Neural progenitor cell (in vitro differentiated cells): ENCODE measurements around the gene KRT5. TPM values are rescaled to one million over a fixed set of nuclear protein-coding genes. Genes with fewer than 3 reads are reported as not detected.

Experiments
- DNase-seq: peaks from one replicate; pipeline ENCODE4 v3.0.0-alpha.2; 2016; ENCODE audit warnings: low spot score
- H2AFZ ChIP-seq: fragments of 200-600 bp; sonication (generic); replicated peaks from 2 replicates; pipeline ENCODE4 v1.6.1; 2016; ENCODE audit warnings: antibody characterized with exemption
- H3F3A ChIP-seq: fragments of 200-600 bp; sonication (generic); 2 replicates; pipeline ENCODE4 v1.6.1; 2016; ENCODE audit warnings: antibody characterized with exemption, low read depth
- H3K27ac ChIP-seq: fragments of 200-600 bp; sonication (generic); 2 replicates; pipeline ENCODE4 v1.5.1; 2016; ENCODE audit warnings: mild to moderate bottlenecking
- H3K27me3 ChIP-seq: fragments of 200-600 bp; sonication (generic); 2 replicates; pipeline ENCODE4 v1.6.1; 2016; ENCODE audit warnings: mild to moderate bottlenecking, moderate library complexity
- H3K36me3 ChIP-seq: fragments of 200-600 bp; sonication (generic); 2 replicates; pipeline ENCODE4 v1.5.1; 2016
- H3K4me1 ChIP-seq: fragments of 200-600 bp; sonication (generic); 2 replicates; pipeline ENCODE4 v1.6.1; 2016; ENCODE audit warnings: mixed run types
- H3K4me2 ChIP-seq: fragments of 200-600 bp; sonication (generic); 2 replicates; pipeline ENCODE4 v1.6.1; 2016
- H3K4me3 ChIP-seq: fragments of 200-600 bp; sonication (generic); 2 replicates; pipeline ENCODE4 v1.5.1; 2016
- H3K79me2 ChIP-seq: fragments of 200-600 bp; sonication (generic); 2 replicates; pipeline ENCODE4 v1.6.1; 2016; ENCODE audit warnings: low read depth
- H3K9ac ChIP-seq: fragments of 200-600 bp; sonication (generic); 2 replicates; pipeline ENCODE4 v1.6.1; 2016
- H3K9me3 ChIP-seq: fragments of 200-600 bp; sonication (generic); 2 replicates; pipeline ENCODE4 v1.5.1; 2016; ENCODE audit warnings: low read depth
- H4K20me1 ChIP-seq: fragments of 200-600 bp; sonication (generic); 2 replicates; pipeline ENCODE4 v1.6.1; 2016; ENCODE audit warnings: low read depth
- H3K27ac Mint-ChIP-seq: 3 replicates; pipeline ENCODE4 v1.8.0; 2021; ENCODE audit warnings: mixed read lengths
- H3K27me3 Mint-ChIP-seq: 2 replicates; pipeline ENCODE4 v1.8.0; 2022; ENCODE audit warnings: low read depth, mild to moderate bottlenecking, inconsistent platforms, moderate library complexity, mixed read lengths; ENCODE audit not compliant: insufficient read depth
- H3K36me3 Mint-ChIP-seq: 3 replicates; pipeline ENCODE4 v1.8.0; 2021; ENCODE audit warnings: mixed read lengths
- H3K4me1 Mint-ChIP-seq: 3 replicates; pipeline ENCODE4 v1.8.0; 2021; ENCODE audit warnings: mixed read lengths
- H3K4me3 Mint-ChIP-seq: 3 replicates; pipeline ENCODE4 v1.8.0; 2021; ENCODE audit warnings: mild to moderate bottlenecking, moderate library complexity, mixed read lengths
- H3K9me3 Mint-ChIP-seq: 3 replicates; pipeline ENCODE4 v1.8.0; 2020; ENCODE audit warnings: mixed read lengths
- CTCF ChIP-seq: fragments of 200-600 bp; sonication (generic); IDR thresholded peaks from 2 replicates; pipeline ENCODE4 v1.5.1; 2017; ENCODE audit warnings: antibody characterized with exemption, mild to moderate bottlenecking
- EZH2 ChIP-seq: fragments of 200-600 bp; sonication (generic); IDR thresholded peaks from 2 replicates; pipeline ENCODE4 v1.6.1; 2017; ENCODE audit warnings: antibody characterized with exemption, mild to moderate bottlenecking, moderate library complexity
- EZH2phosphoT487 ChIP-seq: fragments of 200-600 bp; sonication (generic); IDR thresholded peaks from 2 replicates; pipeline ENCODE4 v1.6.1; 2017; ENCODE audit warnings: antibody characterized with exemption
- total RNA-seq: library from RNA; depleted of rRNA; stranded (reverse); fragments of >200 nt; gene quantifications from 2 replicates; pipeline ENCODE4 v1.2.3, GENCODE V29; 2015; ENCODE audit warnings: low replicate concordance

Gene KRT5
- not detected in 2 replicates for total RNA-seq

- H3K27ac Mint-ChIP-seq, result no peak within 1 kb of the TSS
- Histone ChIP-seq H3K27ac (no peak within 1 kb of the TSS), H3K4me1 (no peaks in the 10 kb centered on the region), H3K4me3 (no peak within 1 kb of the TSS), H3K4me2 (no peak within 1 kb of the TSS), H3K79me2 (no peaks in the 10 kb centered on the region), H3K9me3 (no peaks in the 10 kb centered on the region), H3F3A (no peaks in the 10 kb centered on the region), H3K36me3 (no peaks in the 10 kb centered on the region), H4K20me1 (no peaks in the 10 kb centered on the region), H3K27me3 (no peaks in the 10 kb centered on the region), H3K9ac (no peak within 1 kb of the TSS), H2AFZ (no peak within 1 kb of the TSS)
- H3K4me1 Mint-ChIP-seq, result peaks cover 6% of the 10 kb centered on the region
- no peaks in the 10 kb centered on the region for H3K36me3 Mint-ChIP-seq
- no peak within 1 kb of the TSS for H3K4me3 Mint-ChIP-seq
- no peak for DNase-seq
- peaks cover 11% of the 10 kb centered on the region for H3K27me3 Mint-ChIP-seq
- TF ChIP-seq CTCF (no peak), EZH2phosphoT487 (no peak), EZH2 (no peak)
- no peaks in the 10 kb centered on the region for H3K9me3 Mint-ChIP-seq
Observed at GRCh38 chr12:52519826-52520662, at the start of gene KRT5. KRT5 (minus strand) TSS chr12:52520394; CDS start chr12:52520296, 98 bp downstream.

- H3F3A ChIP-seq, result no peaks in the 10 kb centered on the region
- no peak overlapping the region for H3K9ac ChIP-seq
- no peak overlapping the region for H3K4me2 ChIP-seq
- H3K27ac ChIP-seq, result no peak overlapping the region
- H4K20me1 ChIP-seq, result no peaks in the 10 kb centered on the region
- Mint-ChIP-seq H3K4me3 (no peak overlapping the region), H3K9me3 (no peaks in the 10 kb centered on the region), H3K27me3 (peaks cover 12% of the 10 kb centered on the region), H3K36me3 (no peaks in the 10 kb centered on the region), H3K4me1 (no peaks in the 10 kb centered on the region), H3K27ac (no peak overlapping the region)
- no peak overlapping the region for H2AFZ ChIP-seq
- no peak for TF ChIP-seq EZH2
- no peak for TF ChIP-seq EZH2phosphoT487
- no peak for TF ChIP-seq CTCF
- no peaks in the 10 kb centered on the region for H3K79me2 ChIP-seq
- H3K27me3 ChIP-seq, result no peaks in the 10 kb centered on the region
- H3K36me3 ChIP-seq, result no peaks in the 10 kb centered on the region
- no peak for DNase-seq
- no peaks in the 10 kb centered on the region for H3K9me3 ChIP-seq
- no peaks in the 10 kb centered on the region for H3K4me1 ChIP-seq
- H3K4me3 ChIP-seq, result no peak overlapping the region
Observed at GRCh38 chr12:52568111-52568510, 47.9 kb upstream of the KRT5 start.

DNA sequence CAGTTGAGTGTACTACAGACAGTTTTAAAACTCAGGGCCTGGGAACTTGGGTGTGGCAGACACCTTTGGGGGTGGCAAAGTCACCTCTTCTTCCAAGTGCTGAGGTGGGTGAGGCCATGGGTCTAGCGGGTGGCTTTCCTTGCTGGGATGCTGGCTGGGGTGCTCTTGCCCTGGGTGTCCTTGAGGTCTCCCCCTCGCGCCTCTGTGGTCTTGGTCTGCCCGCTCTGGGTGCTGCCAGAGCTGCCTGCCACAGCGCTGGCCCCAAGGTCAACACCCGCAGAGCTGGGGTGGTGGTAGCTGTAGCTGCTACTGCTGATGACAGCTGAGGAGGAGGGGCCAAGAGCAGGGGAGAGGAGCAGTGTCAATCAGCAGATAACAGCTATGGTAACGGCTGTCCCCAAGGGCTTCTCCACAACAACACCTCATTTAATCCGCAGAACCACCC is 46.7 kb upstream of the KRT5 start:
- no peaks in the 10 kb centered on the region for H3K4me1 Mint-ChIP-seq
- H2AFZ ChIP-seq, result no peak overlapping the region
- TF ChIP-seq CTCF, result no peak
- TF ChIP-seq EZH2, result no peak
- TF ChIP-seq EZH2phosphoT487, result no peak

More for the DNA sequence above, 46.7 kb upstream of the KRT5 start:
- H3K79me2 ChIP-seq, result no peaks in the 10 kb centered on the region
- H3K27ac ChIP-seq, result no peak overlapping the region
- no peak overlapping the region for H3K4me2 ChIP-seq
- no peaks in the 10 kb centered on the region for H3K36me3 ChIP-seq
- Mint-ChIP-seq H3K9me3 (no peaks in the 10 kb centered on the region), H3K36me3 (no peaks in the 10 kb centered on the region), H3K27me3 (peaks cover 7% of the 10 kb centered on the region), H3K4me3 (no peak overlapping the region), H3K27ac (no peak overlapping the region)
- H3K4me3 ChIP-seq, result no peak overlapping the region
- H4K20me1 ChIP-seq, result peaks cover under 1% of the 10 kb centered on the region
- H3K4me1 ChIP-seq, result no peaks in the 10 kb centered on the region
- no peaks in the 10 kb centered on the region for H3K9me3 ChIP-seq
- no peak overlapping the region for H3K9ac ChIP-seq
- no peak for DNase-seq
- H3F3A ChIP-seq, result no peaks in the 10 kb centered on the region
- peaks cover 2% of the 10 kb centered on the region for H3K27me3 ChIP-seq
